DND-41 (cell line): Measurements from ENCODE around the gene PIP5KL1.

Experiments
- ATAC-seq: fragments of 200-7000 bp; cut with Tn5 transposase; 3 replicates; pipeline ENCODE4 v1.9.1; 2021; ENCODE audit warnings: low read depth; ENCODE audit not compliant: insufficient read depth
- DNase-seq: peaks from one replicate; pipeline ENCODE4 v3.0.0-alpha.2; 2020
- H2AFZ ChIP-seq: 2 replicates; pipeline ENCODE4 v1.6.0; 2012; ENCODE audit warnings: low read depth, low read length
- H3K27ac ChIP-seq: 2 replicates; pipeline ENCODE4 v1.5.1; 2012; ENCODE audit warnings: low read length, inconsistent platforms
- H3K27me3 ChIP-seq: fragments of 200-600 bp; sonication (generic); 2 replicates; pipeline ENCODE4 v1.6.0; 2012; ENCODE audit warnings: low read length, mild to moderate bottlenecking, inconsistent platforms; ENCODE audit not compliant: insufficient read depth, poor library complexity
- H3K36me3 ChIP-seq: 2 replicates; pipeline ENCODE4 v1.5.1; 2012; ENCODE audit warnings: low read length, inconsistent platforms; ENCODE audit not compliant: insufficient read depth
- H3K4me1 ChIP-seq: 2 replicates; pipeline ENCODE4 v1.5.1; 2012; ENCODE audit warnings: mild to moderate bottlenecking, low read length; ENCODE audit not compliant: insufficient read depth
- H3K4me2 ChIP-seq: 2 replicates; pipeline ENCODE4 v1.6.0; 2012; ENCODE audit warnings: mild to moderate bottlenecking, moderate library complexity, low read length, inconsistent platforms; ENCODE audit not compliant: insufficient read depth
- H3K4me3 ChIP-seq, 2 experiments: fragments of 200-600 bp in 1 of 2; shearing (Covaris generic) in 1 of 2; 2 replicates each; pipeline ENCODE4 v1.5.1; 2012 to 2016; ENCODE audit warnings: inconsistent platforms in 2 of 2, low read length in 2 of 2, mild to moderate bottlenecking in 2 of 2, low read depth in 1 of 2, moderate library complexity in 1 of 2
- H3K79me2 ChIP-seq: 2 replicates; pipeline ENCODE4 v1.6.0; 2012; ENCODE audit warnings: low read length, inconsistent platforms; ENCODE audit not compliant: insufficient read depth
- H3K9ac ChIP-seq: 2 replicates; pipeline ENCODE4 v1.6.0; 2012; ENCODE audit warnings: low read depth, mild to moderate bottlenecking, inconsistent platforms, low read length, moderate library complexity
- H3K9me3 ChIP-seq: 2 replicates; pipeline ENCODE4 v1.5.1; 2012; ENCODE audit warnings: low read length, moderate library complexity, mild to moderate bottlenecking, inconsistent platforms; ENCODE audit not compliant: insufficient read depth, severe bottlenecking
- H4K20me1 ChIP-seq: 2 replicates; pipeline ENCODE4 v1.6.0; 2012; ENCODE audit warnings: low read length; ENCODE audit not compliant: insufficient read depth
- EZH2 ChIP-seq: IDR thresholded peaks from 3 replicates; pipeline ENCODE4 v1.6.1; 2012; ENCODE audit warnings: borderline replicate concordance, low read depth, mild to moderate bottlenecking, moderate library complexity, low read length, inconsistent platforms; ENCODE audit not compliant: severe bottlenecking
- TF ChIP-seq, protein P1 (sequence below): IDR thresholded peaks from 2 replicates; pipeline ENCODE4 v1.5.1; 2012; ENCODE audit warnings: borderline replicate concordance, low read length, moderate library complexity, mild to moderate bottlenecking; ENCODE audit not compliant: poor library complexity, severe bottlenecking; ENCODE audit errors: extremely low read depth

The PIP5KL1 gene

DNA sequence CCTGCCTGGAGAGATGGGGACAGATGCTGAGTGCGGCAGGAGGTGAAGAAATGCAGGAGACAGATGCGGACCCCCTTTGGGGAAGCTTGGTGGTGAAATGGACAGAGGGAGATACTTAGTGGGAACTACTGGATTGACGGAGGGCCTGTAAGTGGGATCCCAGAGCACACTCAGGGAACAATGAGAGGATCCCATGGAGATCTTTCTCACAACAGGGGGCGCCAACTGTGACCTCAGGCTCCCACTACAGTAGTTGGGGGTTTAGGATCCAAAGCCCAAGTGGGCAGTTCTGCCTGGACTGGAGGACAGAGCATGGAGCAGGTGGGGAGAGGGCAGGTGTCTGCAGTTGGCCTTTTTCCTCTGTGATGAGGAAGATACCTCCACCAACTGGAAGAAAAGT, 3.7 kb upstream of the PIP5KL1 start:
- Histone ChIP-seq H3K36me3 (peaks cover 26% of the 10 kb centered on the region), H3K9me3 (no peaks in the 10 kb centered on the region), H3K4me3 (no peak overlapping the region), H4K20me1 (peaks cover 35% of the 10 kb centered on the region), H3K27me3 (no peaks in the 10 kb centered on the region), H2AFZ (no peak overlapping the region), H3K4me2 (peak overlapping the region; percentile 74; the same call in 1 of the 2 replicates), H3K4me1 (peaks cover 37% of the 10 kb centered on the region), H3K27ac (no peak overlapping the region), H3K79me2 (peaks cover 38% of the 10 kb centered on the region), H3K9ac (no peak overlapping the region)
- no peak for TF ChIP-seq EZH2
- TF ChIP-seq, protein P1, sequence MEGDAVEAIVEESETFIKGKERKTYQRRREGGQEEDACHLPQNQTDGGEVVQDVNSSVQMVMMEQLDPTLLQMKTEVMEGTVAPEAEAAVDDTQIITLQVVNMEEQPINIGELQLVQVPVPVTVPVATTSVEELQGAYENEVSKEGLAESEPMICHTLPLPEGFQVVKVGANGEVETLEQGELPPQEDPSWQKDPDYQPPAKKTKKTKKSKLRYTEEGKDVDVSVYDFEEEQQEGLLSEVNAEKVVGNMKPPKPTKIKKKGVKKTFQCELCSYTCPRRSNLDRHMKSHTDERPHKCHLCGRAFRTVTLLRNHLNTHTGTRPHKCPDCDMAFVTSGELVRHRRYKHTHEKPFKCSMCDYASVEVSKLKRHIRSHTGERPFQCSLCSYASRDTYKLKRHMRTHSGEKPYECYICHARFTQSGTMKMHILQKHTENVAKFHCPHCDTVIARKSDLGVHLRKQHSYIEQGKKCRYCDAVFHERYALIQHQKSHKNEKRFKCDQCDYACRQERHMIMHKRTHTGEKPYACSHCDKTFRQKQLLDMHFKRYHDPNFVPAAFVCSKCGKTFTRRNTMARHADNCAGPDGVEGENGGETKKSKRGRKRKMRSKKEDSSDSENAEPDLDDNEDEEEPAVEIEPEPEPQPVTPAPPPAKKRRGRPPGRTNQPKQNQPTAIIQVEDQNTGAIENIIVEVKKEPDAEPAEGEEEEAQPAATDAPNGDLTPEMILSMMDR: no peak
- ATAC-seq: no peak
- DNase-seq: no peak

- ATAC-seq (no peak), DNase-seq (no peak)
- TF ChIP-seq, protein P1: no peak
- TF ChIP-seq EZH2: no peak
- no peaks in the 10 kb centered on the region for H3K9me3 ChIP-seq
- peaks cover 23% of the 10 kb centered on the region for H3K36me3 ChIP-seq
- H4K20me1 ChIP-seq: peaks cover 41% of the 10 kb centered on the region
- H3K4me3 ChIP-seq: no peak overlapping the region
- peaks cover 25% of the 10 kb centered on the region for H3K79me2 ChIP-seq
- no peak overlapping the region for H3K4me2 ChIP-seq
- no peaks in the 10 kb centered on the region for H3K27me3 ChIP-seq
- no peak overlapping the region for H2AFZ ChIP-seq
- peaks cover 21% of the 10 kb centered on the region for H3K4me1 ChIP-seq
- no peak overlapping the region for H3K9ac ChIP-seq
- no peak overlapping the region for H3K27ac ChIP-seq
Measured at GRCh38 chr9:127931092-127931881, 710 bp upstream of the PIP5KL1 start.

GRCh38 chr9:127929625-127929979, 975 bp downstream of the PIP5KL1 start:
- ATAC-seq (no peak), DNase-seq (no peak)
- TF ChIP-seq EZH2: no peak
- TF ChIP-seq, protein P1: no peak
- H3K4me3 ChIP-seq: no peak overlapping the region
- H3K36me3 ChIP-seq: peaks cover 7% of the 10 kb centered on the region; the same call in 1 of the 2 replicates
- H3K27ac ChIP-seq: no peak overlapping the region
- H3K79me2 ChIP-seq: peaks cover 8% of the 10 kb centered on the region; the same call in 1 of the 2 replicates
- H2AFZ ChIP-seq: no peak overlapping the region
- H3K4me1 ChIP-seq: peaks cover 4% of the 10 kb centered on the region
- no peak overlapping the region for H3K4me2 ChIP-seq
- H4K20me1 ChIP-seq: peaks cover 24% of the 10 kb centered on the region; the same call in 1 of the 2 replicates
- no peak overlapping the region for H3K9ac ChIP-seq
- H3K27me3 ChIP-seq: no peaks in the 10 kb centered on the region
- H3K9me3 ChIP-seq: no peaks in the 10 kb centered on the region
